ENCODE results near the gene PTPN2.
A peak's percentile ranks its signal among the peaks of the same experiment; 100 is the strongest.
"Not testable (repeated sequence)": the region's sequence is repeated elsewhere in the genome, so short reads cannot be mapped to it uniquely, and the experiment has no call there.

Gene PTPN2

GRCh38 chr18:12883684-12884405 lies at the start of gene PTPN2:
Gene PTPN2, minus strand, starts transcription at chr18:12884237. Its CDS starts 96 bp downstream, at chr18:12884141.
- DNase-seq, result peak; percentile 63 to 75

GRCh38 chr18:12933327-12933726 lies 49.3 kb upstream of the PTPN2 start:
- DNase-seq, result no peak

- no peak for DNase-seq
These were observed 46.9 kb upstream of the PTPN2 start for GRCh38 chr18:12930908-12931307.

- DNase-seq, result no peak
These were observed 46.3 kb upstream of the PTPN2 start for GRCh38 chr18:12930376-12930775.

- DNase-seq, result no peak
These were observed 45.5 kb upstream of the PTPN2 start for GRCh38 chr18:12929477-12930083.

- DNase-seq, result no peak
These were observed 44.6 kb upstream of the PTPN2 start for GRCh38 chr18:12928641-12929040.

- no peak for DNase-seq
These were observed 44.2 kb upstream of the PTPN2 start for GRCh38 chr18:12928206-12928605.

GRCh38 chr18:12924616-12925015 lies 40.6 kb upstream of the PTPN2 start:
- no peak for DNase-seq

GRCh38 chr18:12922266-12922665 lies 38.2 kb upstream of the PTPN2 start:
- no peak for DNase-seq

- no peak for DNase-seq
These were observed 37.1 kb upstream of the PTPN2 start for GRCh38 chr18:12921178-12921577.

GRCh38 chr18:12911929-12912703 lies 28.1 kb upstream of the PTPN2 start:
- DNase-seq, result no peak

- DNase-seq, result no peak
These were observed 27.2 kb upstream of the PTPN2 start for GRCh38 chr18:12911025-12911928.

GRCh38 chr18:12908706-12909105 lies 24.7 kb upstream of the PTPN2 start:
- DNase-seq, result no peak

GRCh38 chr18:12907258-12907925 lies 23.4 kb upstream of the PTPN2 start:
- no peak for DNase-seq

GRCh38 chr18:12906773-12907172 lies 22.7 kb upstream of the PTPN2 start:
- no peak for DNase-seq

GRCh38 chr18:12906119-12906518 lies 22.1 kb upstream of the PTPN2 start:
- no peak for DNase-seq

GRCh38 chr18:12904012-12904516 lies 20.0 kb upstream of the PTPN2 start:
- no peak for DNase-seq

- DNase-seq, result not testable (repeated sequence)
These were observed 17.2 kb upstream of the PTPN2 start for GRCh38 chr18:12901208-12901607.

GRCh38 chr18:12896784-12897333 lies 12.8 kb upstream of the PTPN2 start:
- DNase-seq, result not testable (repeated sequence)

- DNase-seq, result no peak
These were observed 11.6 kb upstream of the PTPN2 start for GRCh38 chr18:12895626-12896025.

GRCh38 chr18:12895014-12895413 lies 11.0 kb upstream of the PTPN2 start:
- no peak for DNase-seq

GRCh38 chr18:12891561-12891960 lies 7.5 kb upstream of the PTPN2 start:
- DNase-seq, result no peak
